SK-N-SH treated with all-trans-retinoic acid at 6 μM for 48 hours (cell line): ENCODE measurements around the gene FHIT.

ENCODE experiments used
- ATAC-seq: fragments of 200-7000 bp; cut with Tn5 transposase; 3 replicates; pipeline ENCODE4 v1.9.1; 2020; ENCODE audit warnings: mild to moderate bottlenecking, moderate library complexity
- ARNTL ChIP-seq: fragments of 450-650 bp; formaldehyde crosslinking; IDR thresholded peaks from 2 replicates; pipeline ENCODE4 v1.5.0; 2020; ENCODE audit warnings: low read depth, mild to moderate bottlenecking, moderate library complexity, borderline replicate concordance
- BACH2 ChIP-seq: fragments of 250-450 bp; sonication (Bioruptor Pico); IDR thresholded peaks from 2 replicates; pipeline ENCODE4 v1.9.0; 2021; ENCODE audit warnings: mild to moderate bottlenecking, borderline replicate concordance
- CSDC2 ChIP-seq: fragments of 250-450 bp; sonication (Bioruptor Pico); IDR thresholded peaks from 2 replicates; pipeline ENCODE4 v1.5.0; 2020; ENCODE audit warnings: mild to moderate bottlenecking, moderate library complexity
- CSRNP3 ChIP-seq: fragments of 250-450 bp; sonication (Bioruptor Pico); IDR thresholded peaks from 2 replicates; pipeline ENCODE4 v1.5.1; 2021; ENCODE audit warnings: mild to moderate bottlenecking, moderate library complexity
- ESRRG ChIP-seq: fragments of 250-450 bp; sonication (Bioruptor Pico); IDR thresholded peaks from 2 replicates; pipeline ENCODE4 v1.6.1; 2021; ENCODE audit warnings: mild to moderate bottlenecking
- ISL1 ChIP-seq: fragments of 250-450 bp; sonication (Bioruptor Pico); IDR thresholded peaks from 2 replicates; pipeline ENCODE4 v2.1.2; 2022; ENCODE audit warnings: mild to moderate bottlenecking, moderate library complexity
- OSR1 ChIP-seq: fragments of 250-450 bp; sonication (Bioruptor Pico); IDR thresholded peaks from 2 replicates; pipeline ENCODE4 v1.8.0; 2022; ENCODE audit warnings: moderate library complexity, mild to moderate bottlenecking, inconsistent platforms
- POU6F1 ChIP-seq: fragments of 250-450 bp; sonication (Bioruptor Pico); IDR thresholded peaks from 2 replicates; pipeline ENCODE4 v1.8.0; 2021; ENCODE audit warnings: low read depth, mild to moderate bottlenecking, moderate library complexity, borderline replicate concordance
- PPARA ChIP-seq: fragments of 250-450 bp; sonication (Bioruptor Pico); IDR thresholded peaks from 2 replicates; pipeline ENCODE4 v1.5.0; 2020; ENCODE audit warnings: mild to moderate bottlenecking, borderline replicate concordance
- RARB ChIP-seq: fragments of 250-450 bp; sonication (Bioruptor Pico); IDR thresholded peaks from 2 replicates; pipeline ENCODE4 v1.8.0; 2021; ENCODE audit warnings: mild to moderate bottlenecking, moderate library complexity
- SNAI2 ChIP-seq: fragments of 250-450 bp; sonication (Bioruptor Pico); IDR thresholded peaks from 2 replicates; pipeline ENCODE4 v1.5.0; 2020; ENCODE audit warnings: mild to moderate bottlenecking, moderate library complexity
- TCF4 ChIP-seq: fragments of 250-450 bp; sonication (Bioruptor Pico); IDR thresholded peaks from 2 replicates; pipeline ENCODE4 v1.8.0; 2021; ENCODE audit warnings: mild to moderate bottlenecking, moderate library complexity, borderline replicate concordance
- TOX ChIP-seq: fragments of 250-450 bp; sonication (Bioruptor Pico); IDR thresholded peaks from 2 replicates; pipeline ENCODE4 v1.8.0; 2021; ENCODE audit warnings: mild to moderate bottlenecking, moderate library complexity, borderline replicate concordance
- TSHZ2 ChIP-seq: fragments of 250-450 bp; sonication (Bioruptor Pico); IDR thresholded peaks from 2 replicates; pipeline ENCODE4 v1.5.0; 2020; ENCODE audit warnings: mild to moderate bottlenecking, moderate library complexity
- ZC3H10 ChIP-seq: fragments of 250-450 bp; sonication (Bioruptor Pico); IDR thresholded peaks from 2 replicates; pipeline ENCODE4 v1.5.1; 2021; ENCODE audit warnings: mild to moderate bottlenecking, moderate library complexity
- ZFP3 ChIP-seq: fragments of 250-450 bp; sonication (Bioruptor Pico); IDR thresholded peaks from 2 replicates; pipeline ENCODE4 v1.5.0; 2020; ENCODE audit warnings: mild to moderate bottlenecking, moderate library complexity
- ZFP30 ChIP-seq: fragments of 450-650 bp; formaldehyde crosslinking; IDR thresholded peaks from 2 replicates; pipeline ENCODE4 v1.5.0; 2022; ENCODE audit warnings: mild to moderate bottlenecking, moderate library complexity
- ZNF565 ChIP-seq: fragments of 450-650 bp; formaldehyde crosslinking; conservative IDR thresholded peaks from 2 replicates; pipeline ENCODE4 v1.5.0; 2020; ENCODE audit warnings: low read depth, mild to moderate bottlenecking, moderate library complexity
- ZNF70 ChIP-seq: fragments of 450-650 bp; formaldehyde crosslinking; IDR thresholded peaks from 2 replicates; pipeline ENCODE4 v1.5.0; 2020; ENCODE audit warnings: mild to moderate bottlenecking, moderate library complexity
- ZNF8 ChIP-seq: fragments of 450-650 bp; formaldehyde crosslinking; IDR thresholded peaks from 2 replicates; pipeline ENCODE4 v1.5.0; 2020; ENCODE audit warnings: mild to moderate bottlenecking, moderate library complexity

FHIT gene

GRCh38 chr3:59795756-59796155, 1455.5 kb downstream of the FHIT start:
- no peak for ATAC-seq
- no peak for TF ChIP-seq POU6F1 (CRISPR knock-in tag)
- TF ChIP-seq PPARA = no peak
- no peak for TF ChIP-seq SNAI2
- no peak for TF ChIP-seq TCF4 (CRISPR knock-in tag)
- TF ChIP-seq ZNF565 (CRISPR knock-in tag) = no peak
- no peak for TF ChIP-seq TOX (CRISPR knock-in tag)

- no peak for ATAC-seq
- TF ChIP-seq ZC3H10 (CRISPR knock-in tag) = no peak
- TF ChIP-seq, all 23 proteins: peak for 0
Measured at GRCh38 chr3:59793976-59794375, 1457.3 kb downstream of the FHIT start.

- ATAC-seq = no peak
- TF ChIP-seq OSR1 (CRISPR knock-in tag) (no peak), ESRRG (CRISPR knock-in tag) (no peak), SNAI2 (no peak), ZNF565 (CRISPR knock-in tag) (no peak), TCF4 (CRISPR knock-in tag) (no peak), CSRNP3 (CRISPR knock-in tag) (no peak), ZC3H10 (CRISPR knock-in tag) (no peak), TSHZ2 (CRISPR knock-in tag) (no peak), ARNTL (CRISPR knock-in tag) (no peak)
Measured at GRCh38 chr3:59791774-59792308, 1459.4 kb downstream of the FHIT start.

- TF ChIP-seq ZNF70 (no peak), CSDC2 (no peak), ZFP3 (CRISPR knock-in tag) (no peak), ZNF565 (CRISPR knock-in tag) (no peak), TCF4 (CRISPR knock-in tag) (no peak), ZNF8 (no peak), ISL1 (CRISPR knock-in tag) (no peak), RARB (no peak), PPARA (no peak), ZFP30 (CRISPR knock-in tag) (no peak), ESRRG (CRISPR knock-in tag) (no peak)
- no peak for ATAC-seq
Measured at GRCh38 chr3:59790241-59790640, 1461.0 kb downstream of the FHIT start.

GRCh38 chr3:59788801-59789200, 1462.5 kb downstream of the FHIT start:
- TF ChIP-seq ZC3H10 (CRISPR knock-in tag) (no peak), PPARA (no peak), CSDC2 (no peak), ZNF8 (no peak), BACH2 (CRISPR knock-in tag) (no peak), ZNF70 (no peak), TOX (CRISPR knock-in tag) (no peak), TSHZ2 (CRISPR knock-in tag) (no peak), SNAI2 (no peak), OSR1 (CRISPR knock-in tag) (no peak)
- no peak for ATAC-seq
